Hippocampal formation (tissue), 2 donors: Measurements from ENCODE around the gene CD79A.
"Not testable (repeated sequence)": the region's sequence is repeated elsewhere in the genome, so short reads cannot be mapped to it uniquely, and the experiment has no call there.

Experiments used
- DNase-seq, 2 donors: peaks; one replicate each; lab custom pipeline; 2025; lab: John Stamatoyannopoulos, UW

Gene CD79A

GRCh38 chr19:41905273-41906002 lies 28.4 kb downstream of the CD79A start:
- no peak for DNase-seq

- DNase-seq, result no peak
Measured at GRCh38 chr19:41906271-41906670, 29.2 kb downstream of the CD79A start.

- DNase-seq, result no peak
Measured at GRCh38 chr19:41906916-41907680, 30.0 kb downstream of the CD79A start.

- no peak for DNase-seq
Measured at GRCh38 chr19:41907994-41908615, 31.0 kb downstream of the CD79A start.

GRCh38 chr19:41908724-41909464 lies 31.8 kb downstream of the CD79A start:
- no peak for DNase-seq

GRCh38 chr19:41909706-41910105 lies 32.6 kb downstream of the CD79A start:
- no peak for DNase-seq

- DNase-seq, result no peak
Measured at GRCh38 chr19:41910240-41910991, 33.3 kb downstream of the CD79A start.

- no peak for DNase-seq
Measured at GRCh38 chr19:41910992-41911888, 34.2 kb downstream of the CD79A start.

GRCh38 chr19:41911889-41912731 lies 35.0 kb downstream of the CD79A start:
- DNase-seq, result no peak

- no peak for DNase-seq
Measured at GRCh38 chr19:41912899-41913537, 35.9 kb downstream of the CD79A start.

GRCh38 chr19:41913538-41914423 lies 36.7 kb downstream of the CD79A start:
- no peak for DNase-seq

- DNase-seq, result not testable (repeated sequence)
Measured at GRCh38 chr19:41914424-41914834, 37.4 kb downstream of the CD79A start.

GRCh38 chr19:41915021-41915775 lies 38.1 kb downstream of the CD79A start:
- DNase-seq, result no peak

GRCh38 chr19:41915776-41916414 lies 38.8 kb downstream of the CD79A start:
- DNase-seq, result no peak

- no peak for DNase-seq
Measured at GRCh38 chr19:41917676-41918075, 40.6 kb downstream of the CD79A start.

- DNase-seq, result no peak
Measured at GRCh38 chr19:41918095-41918494, 41.0 kb downstream of the CD79A start.
